Upper lobe of right lung (tissue), 1 donor: Measurements from ENCODE around the gene UST. TPM values are rescaled to one million over a fixed set of nuclear protein-coding genes. Genes with fewer than 3 reads are reported as not detected.

Experiments used
- ATAC-seq: fragments of 200-7000 bp; cut with Tn5 transposase; one replicate; pipeline ENCODE4 v1.9.1; 2020; ENCODE audit warnings: mild to moderate bottlenecking, moderate library complexity
- DNase-seq: peaks from one replicate; pipeline ENCODE4 v3.0.0-alpha.2; 2020
- H3K27ac ChIP-seq: fragments of 200-600 bp; one replicate; pipeline ENCODE4 v1.8.0; 2022
- H3K27me3 ChIP-seq: fragments of 200-600 bp; one replicate; pipeline ENCODE4 v1.8.0; 2022; ENCODE audit warnings: mild to moderate bottlenecking
- H3K36me3 ChIP-seq: fragments of 200-600 bp; one replicate; pipeline ENCODE4 v1.8.0; 2022
- H3K4me1 ChIP-seq: fragments of 200-600 bp; one replicate; pipeline ENCODE4 v1.8.0; 2022
- H3K4me3 ChIP-seq: fragments of 200-600 bp; one replicate; pipeline ENCODE4 v1.8.0; 2022; ENCODE audit warnings: mild to moderate bottlenecking
- H3K9me3 ChIP-seq: fragments of 200-600 bp; one replicate; pipeline ENCODE4 v1.8.0; 2022
- intact Hi-C: fragments of 100-400 bp; cut with DNase I; formaldehyde crosslinking; loops from one replicate; pipeline ENCODE4 v1.11.0; 2022
- total RNA-seq: library from RNA; stranded (reverse); fragmentation: NEBNext Ultra II Directional; extraction: Animal tissue kit (Norgen Biotek cat#: 25700); gene quantifications from one replicate; pipeline ENCODE4 v1.2.1, GENCODE V29; 2021
- TF ChIP-seq, protein P1 (sequence below): fragments of 200-600 bp; IDR thresholded peaks from one replicate; pipeline ENCODE4 v1.8.0; 2022; ENCODE audit warnings: antibody characterized with exemption
- donor health status: DM: no; HTN: yes; CAD: no; lungs with severe emphysema.

Gene UST
- total RNA-seq, 1 donor from 2014 or later, result 11.8 TPM

- intact Hi-C loops, result no loop called here
- Histone ChIP-seq H3K27me3 (no peaks in the 10 kb centered on the region), H3K36me3 (no peaks in the 10 kb centered on the region), H3K9me3 (no peaks in the 10 kb centered on the region), H3K27ac (no peak overlapping the region), H3K4me1 (no peaks in the 10 kb centered on the region), H3K4me3 (no peak overlapping the region)
- TF ChIP-seq, protein P1, sequence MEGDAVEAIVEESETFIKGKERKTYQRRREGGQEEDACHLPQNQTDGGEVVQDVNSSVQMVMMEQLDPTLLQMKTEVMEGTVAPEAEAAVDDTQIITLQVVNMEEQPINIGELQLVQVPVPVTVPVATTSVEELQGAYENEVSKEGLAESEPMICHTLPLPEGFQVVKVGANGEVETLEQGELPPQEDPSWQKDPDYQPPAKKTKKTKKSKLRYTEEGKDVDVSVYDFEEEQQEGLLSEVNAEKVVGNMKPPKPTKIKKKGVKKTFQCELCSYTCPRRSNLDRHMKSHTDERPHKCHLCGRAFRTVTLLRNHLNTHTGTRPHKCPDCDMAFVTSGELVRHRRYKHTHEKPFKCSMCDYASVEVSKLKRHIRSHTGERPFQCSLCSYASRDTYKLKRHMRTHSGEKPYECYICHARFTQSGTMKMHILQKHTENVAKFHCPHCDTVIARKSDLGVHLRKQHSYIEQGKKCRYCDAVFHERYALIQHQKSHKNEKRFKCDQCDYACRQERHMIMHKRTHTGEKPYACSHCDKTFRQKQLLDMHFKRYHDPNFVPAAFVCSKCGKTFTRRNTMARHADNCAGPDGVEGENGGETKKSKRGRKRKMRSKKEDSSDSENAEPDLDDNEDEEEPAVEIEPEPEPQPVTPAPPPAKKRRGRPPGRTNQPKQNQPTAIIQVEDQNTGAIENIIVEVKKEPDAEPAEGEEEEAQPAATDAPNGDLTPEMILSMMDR, result no peak
- ATAC-seq (no peak), DNase-seq (no peak)
Observed at GRCh38 chr6:148967541-148967956, 220.7 kb downstream of the UST start.

DNA sequence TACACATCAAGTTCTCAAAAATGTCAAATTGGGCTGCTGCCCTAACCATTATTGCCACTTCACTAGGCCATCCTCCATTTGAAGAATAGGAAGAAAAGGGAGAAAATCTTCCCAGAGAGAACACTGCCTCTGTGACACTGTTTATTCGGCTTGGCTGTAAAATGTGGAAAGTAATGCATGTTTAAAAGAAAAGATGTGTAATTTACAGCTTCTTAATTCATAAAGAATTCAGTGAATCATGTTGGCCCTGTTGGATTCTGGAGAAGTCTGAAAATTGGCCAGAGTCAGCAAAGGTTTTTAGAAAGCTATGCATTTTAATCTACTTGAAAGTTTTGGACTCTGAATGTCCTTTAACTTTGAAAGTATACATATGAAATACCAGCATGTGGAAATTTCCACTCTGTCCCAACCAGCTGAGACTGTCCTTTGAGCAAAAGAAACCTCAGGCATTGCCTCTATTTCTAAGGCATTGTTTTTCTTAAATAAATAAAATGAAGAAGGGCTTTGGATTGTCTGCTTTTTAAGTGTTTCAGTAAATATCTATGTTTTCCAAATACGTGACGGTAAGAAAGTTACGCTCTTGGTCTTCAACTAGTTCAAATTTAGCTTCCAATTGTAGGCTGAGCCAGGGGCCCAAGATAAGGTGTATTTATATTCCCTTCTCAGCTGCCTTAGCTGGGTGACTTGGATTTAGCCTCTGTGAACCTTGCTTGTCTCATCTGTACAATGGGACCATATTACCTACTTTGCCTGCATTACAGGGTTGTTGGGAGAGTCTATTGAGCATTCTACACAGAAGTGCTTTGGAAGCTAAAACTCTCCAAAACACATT lies 222.2 kb downstream of the UST start:
- intact Hi-C loops, result no loop called here
- Histone ChIP-seq H3K4me3 (no peak overlapping the region), H3K27me3 (no peaks in the 10 kb centered on the region), H3K27ac (no peak overlapping the region), H3K36me3 (no peaks in the 10 kb centered on the region), H3K4me1 (no peaks in the 10 kb centered on the region), H3K9me3 (no peaks in the 10 kb centered on the region)
- TF ChIP-seq, protein P1, result no peak
- DNase-seq (no peak), ATAC-seq (no peak)

DNA sequence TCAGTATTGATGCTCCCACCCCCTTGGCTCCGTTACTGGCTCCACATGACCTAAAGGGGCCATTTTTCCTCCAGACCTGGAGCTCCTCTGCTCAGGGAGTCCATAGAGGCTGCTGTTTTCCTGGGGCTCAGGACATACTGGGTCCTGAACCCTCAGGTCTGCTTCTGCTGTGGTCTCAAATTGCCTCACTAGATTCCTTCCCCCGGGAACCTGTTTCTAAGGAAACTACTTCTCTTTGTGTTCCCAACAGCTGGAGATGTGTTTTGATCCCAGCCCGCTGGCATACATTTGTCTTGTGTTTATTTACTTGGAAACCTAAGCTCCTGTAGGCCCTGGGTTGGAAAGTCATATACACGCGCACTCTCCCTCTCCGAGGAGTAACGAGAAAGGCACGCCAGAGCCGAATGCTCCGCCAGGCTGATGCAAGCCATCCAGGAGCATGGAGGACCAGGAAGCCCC lies 222.8 kb downstream of the UST start:
- Histone ChIP-seq H3K9me3 (no peaks in the 10 kb centered on the region), H3K4me3 (no peak overlapping the region), H3K27ac (no peak overlapping the region), H3K27me3 (no peaks in the 10 kb centered on the region), H3K4me1 (no peaks in the 10 kb centered on the region), H3K36me3 (no peaks in the 10 kb centered on the region)
- TF ChIP-seq, protein P1, result no peak
- no peak for DNase-seq
- ATAC-seq, result no peak
- intact Hi-C loops, result no loop called here

DNA sequence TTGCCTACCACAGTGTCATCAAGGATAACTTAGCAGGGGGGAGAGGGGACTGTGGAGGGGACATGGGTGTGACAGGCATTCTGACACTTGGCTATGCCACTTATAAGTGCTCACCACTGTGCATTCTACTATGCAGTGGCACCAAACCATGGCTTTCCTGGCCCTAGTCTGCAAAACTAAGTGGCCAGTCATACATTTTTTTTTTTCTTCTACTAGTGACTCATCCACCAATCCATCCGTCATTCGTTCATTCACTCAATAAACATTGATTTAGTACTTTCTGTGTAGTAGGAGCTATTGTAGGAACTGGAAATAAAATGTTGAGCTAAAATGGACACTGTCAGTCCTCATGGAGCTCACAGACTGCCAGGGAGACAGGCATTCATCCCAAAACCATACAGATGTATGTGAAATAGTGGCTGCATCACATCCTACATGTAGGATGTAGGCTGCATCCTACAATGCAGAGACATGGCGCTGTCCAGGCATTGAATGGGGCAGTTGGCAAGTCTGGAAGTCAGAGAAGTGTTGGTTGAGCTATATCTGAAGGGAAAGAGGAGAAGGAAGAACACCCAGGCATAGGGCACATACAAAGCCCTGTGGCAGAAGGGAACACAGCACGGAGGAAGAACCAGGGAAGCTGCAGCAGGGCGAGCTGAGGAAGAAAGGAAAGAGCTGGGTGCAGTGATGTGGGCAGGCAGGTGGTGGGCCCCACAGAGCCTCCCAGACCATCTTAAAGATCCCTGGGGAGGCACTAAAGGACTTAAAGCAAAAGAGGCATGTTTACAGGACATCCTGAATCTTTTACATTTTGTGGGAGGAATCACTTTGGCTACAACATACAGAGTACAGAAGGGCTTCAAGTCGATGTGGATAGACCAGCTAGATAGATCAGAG lies 224.4 kb downstream of the UST start:
- Histone ChIP-seq H3K27ac (no peak overlapping the region), H3K4me3 (no peak overlapping the region), H3K9me3 (no peaks in the 10 kb centered on the region), H3K36me3 (no peaks in the 10 kb centered on the region), H3K27me3 (no peaks in the 10 kb centered on the region), H3K4me1 (no peaks in the 10 kb centered on the region)
- no peak for ATAC-seq
- TF ChIP-seq, protein P1, result no peak
- DNase-seq, result no peak
- intact Hi-C loops, result no loop called here

DNA sequence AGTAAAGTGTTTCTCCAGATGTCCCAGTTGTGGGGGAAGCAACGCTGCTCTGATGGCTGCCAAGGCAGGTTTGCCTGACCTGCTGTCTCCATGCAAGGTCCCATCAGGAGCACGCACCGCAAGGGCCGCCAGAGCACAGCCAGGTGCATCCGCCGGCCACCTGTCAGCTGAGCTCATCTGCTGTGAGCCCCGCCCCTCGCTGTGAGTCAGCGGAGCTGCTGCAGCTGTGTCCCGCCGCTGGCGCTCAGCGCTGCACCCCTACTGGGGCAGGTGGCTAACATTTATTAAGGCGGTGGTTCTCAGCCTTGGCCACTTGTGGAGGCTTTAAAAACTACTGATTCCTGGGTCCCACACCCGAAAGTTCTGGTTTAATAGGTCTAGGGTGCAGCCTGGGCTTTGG lies 225.7 kb downstream of the UST start:
- intact Hi-C loops, result no loop called here
- H3K4me1 ChIP-seq, result no peaks in the 10 kb centered on the region
- H3K27me3 ChIP-seq, result no peaks in the 10 kb centered on the region
- H3K36me3 ChIP-seq, result no peaks in the 10 kb centered on the region
- no peaks in the 10 kb centered on the region for H3K9me3 ChIP-seq
- no peak overlapping the region for H3K27ac ChIP-seq
- TF ChIP-seq, protein P1, result no peak
- no peak for DNase-seq
- no peak overlapping the region for H3K4me3 ChIP-seq
- peak; percentile 66 for ATAC-seq
